Measurements from ENCODE around the gene TTLL3.
A peak's percentile ranks its signal among the peaks of the same experiment; 100 is the strongest.
"Not testable (repeated sequence)": the region's sequence is repeated elsewhere in the genome, so short reads cannot be mapped to it uniquely, and the experiment has no call there.

Gene TTLL3

DNA sequence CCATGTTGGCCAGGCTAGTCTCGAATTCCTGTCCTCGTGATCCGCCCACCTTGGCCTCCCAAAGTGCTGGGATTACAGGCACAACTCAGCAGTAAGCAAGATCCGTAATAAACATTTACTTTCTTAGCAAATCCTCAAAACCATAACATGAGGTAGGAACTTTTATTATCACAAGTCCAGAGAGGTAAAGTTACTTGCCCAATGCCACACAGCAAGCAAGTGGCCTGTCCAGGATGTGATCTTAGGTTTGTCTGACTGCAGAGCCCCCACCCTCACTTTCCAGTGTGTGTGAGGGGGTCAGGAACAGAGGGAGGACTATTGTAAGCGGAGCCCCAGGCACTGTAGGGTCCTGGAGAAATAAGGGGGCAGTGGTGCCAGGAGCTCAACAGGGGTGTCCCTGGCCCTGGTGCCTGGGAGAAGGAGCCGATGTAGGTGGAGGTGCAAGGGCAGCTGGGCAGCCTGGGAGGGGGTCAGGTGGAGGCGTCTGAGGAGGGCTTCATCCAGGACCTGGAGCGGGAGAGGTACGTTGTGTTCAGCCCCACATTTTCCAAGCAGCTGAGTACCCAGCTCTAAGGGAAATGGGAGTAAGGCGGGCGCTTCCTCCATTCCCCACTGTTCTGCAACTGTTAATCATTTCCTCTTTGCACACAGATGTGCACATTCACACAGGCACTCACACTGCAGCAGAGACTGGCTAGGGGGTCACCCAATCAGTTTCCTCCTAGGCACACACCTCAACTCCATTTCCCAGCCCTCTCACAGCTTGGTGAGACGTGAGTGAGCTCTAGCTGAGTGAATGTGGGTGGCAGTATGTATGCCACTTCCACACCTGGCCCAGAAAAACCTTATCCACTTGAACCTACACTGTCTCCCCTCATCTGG is 27.9 kb downstream of the TTLL3 start:
- no peak for DNase-seq (ENCODE audit: low read depth, low spot score)

DNA sequence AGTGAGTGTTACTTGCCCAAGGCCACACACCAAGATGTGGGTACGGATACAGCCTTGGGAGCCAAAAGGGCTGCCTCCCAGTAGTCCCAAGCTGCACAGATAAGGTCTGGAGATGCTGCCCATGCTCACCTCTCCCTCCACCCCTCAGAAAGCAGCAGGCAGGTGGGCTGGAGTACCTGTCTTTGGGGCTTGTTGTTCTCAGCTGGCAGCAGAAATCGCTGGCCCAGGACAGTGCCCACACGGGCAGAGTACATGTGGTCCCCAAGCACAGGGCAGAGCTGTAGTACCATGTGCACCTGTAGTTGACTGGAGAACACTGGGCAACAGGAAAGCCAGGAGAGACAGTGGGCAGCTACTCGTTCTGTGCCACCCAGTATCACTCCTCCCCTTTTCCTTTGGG is 28.8 kb downstream of the TTLL3 start:
- no peak for DNase-seq (ENCODE audit: low read depth, low spot score)

DNA sequence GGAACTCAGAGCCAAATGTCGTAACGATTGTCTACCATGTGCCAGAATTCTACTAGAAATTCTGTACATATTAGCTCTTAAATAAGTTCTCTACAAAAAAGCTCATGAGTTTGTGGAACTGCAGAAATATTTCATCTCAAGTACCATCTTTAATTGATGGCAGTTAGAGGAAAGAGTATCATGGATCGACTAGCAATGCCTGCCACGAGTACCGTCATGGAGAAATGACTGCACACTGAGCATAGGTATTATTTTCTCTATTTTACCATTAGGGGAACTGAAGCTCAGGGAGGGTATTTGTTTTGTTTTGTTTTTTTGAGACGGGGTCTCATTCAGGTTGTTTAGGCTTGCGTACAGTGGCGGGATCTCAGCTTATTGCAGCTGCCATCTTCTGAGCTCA is 31.0 kb downstream of the TTLL3 start:
- DNase-seq (ENCODE audit: low read depth, low spot score): no peak

DNA sequence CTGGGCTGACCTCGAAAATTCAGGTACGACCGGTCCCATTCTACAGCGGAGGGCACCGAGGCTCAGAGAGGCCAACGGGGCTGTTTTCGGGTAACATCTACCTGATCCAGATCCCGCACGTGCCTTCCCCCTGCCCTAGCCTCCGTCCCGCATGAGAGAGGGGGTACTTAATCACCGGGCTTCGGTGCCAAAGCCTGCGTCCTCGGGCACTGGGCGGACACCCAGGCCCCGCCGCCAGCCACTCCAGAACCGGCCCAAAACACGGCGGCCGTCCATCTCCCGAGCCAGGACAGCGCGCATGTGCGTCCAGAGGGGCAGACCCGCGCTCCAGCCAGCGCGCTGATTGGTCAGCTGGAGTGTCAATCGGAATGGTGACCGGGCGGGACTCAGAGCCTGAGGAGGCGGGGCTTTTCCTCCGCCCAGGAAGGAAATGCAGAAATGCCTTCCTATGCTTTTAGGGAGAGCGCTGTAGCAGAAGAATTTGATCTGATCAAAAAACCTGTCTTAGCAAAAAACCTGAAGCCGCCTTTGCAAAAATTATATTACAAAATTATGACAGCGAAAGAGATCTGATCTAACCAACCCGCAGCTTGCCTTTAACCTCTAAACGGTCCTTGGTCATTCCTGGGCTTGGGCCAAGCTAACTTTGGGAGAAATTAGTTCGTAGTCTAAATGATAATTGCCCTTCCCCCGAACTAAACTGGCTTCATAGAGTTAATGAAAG is 33.8 kb downstream of the TTLL3 start, which contains the start of gene RPUSD3:
Gene RPUSD3, minus strand, starts transcription at position 294 of the 724 bp plus-strand sequence. Its CDS starts 18 bp downstream, at position 276.
- DNase-seq (ENCODE audit: low read depth, low spot score): peak; percentile 92

DNA sequence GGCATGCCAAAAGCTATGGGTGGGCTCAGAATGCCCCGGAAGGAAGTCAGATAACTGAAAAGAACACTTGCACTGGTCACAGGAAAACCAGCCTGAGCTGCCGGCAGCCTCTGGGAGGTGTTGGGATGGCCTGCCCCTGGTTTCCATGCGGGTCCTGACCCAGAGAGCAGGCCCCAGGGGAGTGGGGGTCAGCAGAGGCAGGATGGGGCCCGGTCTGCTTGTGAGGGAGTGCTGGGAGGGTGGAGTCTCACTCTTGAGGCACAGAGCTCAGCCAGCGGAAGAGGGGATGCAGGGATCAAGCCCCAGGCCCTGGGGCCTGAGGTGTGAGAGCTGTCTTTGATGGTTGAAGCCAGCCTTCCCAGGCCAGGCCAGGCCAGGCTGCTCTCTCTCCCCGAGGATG is 36.2 kb downstream of the TTLL3 start:
- DNase-seq (ENCODE audit: low read depth, low spot score): no peak

DNA sequence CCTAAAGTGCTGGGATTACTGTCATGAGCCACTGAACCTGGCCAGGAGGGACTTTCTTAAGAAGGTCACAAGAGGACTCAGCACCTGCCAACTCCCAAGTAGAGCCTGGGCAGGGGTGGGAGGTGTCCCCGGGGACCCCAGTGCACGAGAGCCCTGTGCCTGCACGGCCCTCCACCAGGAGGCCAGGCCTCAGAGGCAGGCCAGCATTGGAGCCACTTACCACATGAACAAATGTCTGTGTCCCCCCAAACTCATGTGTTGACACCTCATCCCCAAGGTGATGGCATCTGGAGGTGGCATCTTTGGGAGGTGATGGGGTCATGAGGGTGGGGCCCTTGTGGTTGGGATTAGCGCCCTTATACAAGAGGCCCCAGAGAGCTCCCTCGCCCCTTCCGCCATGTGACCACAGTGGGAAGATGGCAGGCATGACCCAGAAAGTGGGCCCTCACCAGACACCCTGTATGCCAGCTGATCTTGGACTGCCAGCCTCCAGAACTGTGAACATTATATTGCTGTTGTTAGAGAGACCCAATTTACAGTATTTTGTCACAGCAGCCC is 36.9 kb downstream of the TTLL3 start:
- no peak for DNase-seq (ENCODE audit: low read depth, low spot score)

DNA sequence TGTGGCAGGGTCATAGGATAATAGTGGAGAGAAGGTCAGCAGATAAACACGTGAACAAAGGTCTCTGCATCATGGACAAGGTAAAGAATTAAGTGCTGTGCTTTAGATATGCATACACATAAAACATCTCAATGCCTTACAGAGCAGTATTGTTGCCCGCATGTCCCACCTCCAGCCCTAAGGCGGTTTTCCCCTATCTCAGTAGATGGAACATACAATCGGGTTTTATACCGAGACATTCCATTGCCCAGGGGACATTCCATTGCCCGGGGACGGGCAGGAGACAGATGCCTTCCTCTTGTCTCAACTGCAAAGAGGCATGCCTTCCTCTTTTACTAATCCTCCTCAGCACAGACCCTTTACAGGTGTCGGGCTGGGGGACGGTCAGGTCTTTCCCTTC is 37.8 kb downstream of the TTLL3 start:
- DNase-seq (ENCODE audit: low read depth, low spot score): not testable (repeated sequence)

DNA sequence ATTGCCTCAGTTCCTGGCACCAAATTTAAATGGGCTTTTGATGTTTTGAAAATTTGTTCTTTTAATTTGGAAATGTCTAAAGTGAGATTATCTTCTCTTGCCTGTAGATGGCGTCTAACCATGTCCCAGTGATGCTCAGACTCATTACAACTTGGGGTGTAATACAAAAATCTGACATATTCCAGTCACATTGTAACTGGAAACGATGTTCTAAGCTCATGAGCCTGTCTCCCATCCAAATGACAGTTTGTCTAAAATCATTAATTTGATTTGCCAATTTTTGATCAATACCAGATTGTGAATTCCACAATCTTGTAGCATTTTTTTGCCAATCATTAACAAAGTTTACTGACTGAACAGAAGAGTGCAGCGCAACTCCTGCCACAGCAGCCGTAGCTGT is 38.8 kb downstream of the TTLL3 start:
- not testable (repeated sequence) for DNase-seq (ENCODE audit: low read depth, low spot score)

DNA sequence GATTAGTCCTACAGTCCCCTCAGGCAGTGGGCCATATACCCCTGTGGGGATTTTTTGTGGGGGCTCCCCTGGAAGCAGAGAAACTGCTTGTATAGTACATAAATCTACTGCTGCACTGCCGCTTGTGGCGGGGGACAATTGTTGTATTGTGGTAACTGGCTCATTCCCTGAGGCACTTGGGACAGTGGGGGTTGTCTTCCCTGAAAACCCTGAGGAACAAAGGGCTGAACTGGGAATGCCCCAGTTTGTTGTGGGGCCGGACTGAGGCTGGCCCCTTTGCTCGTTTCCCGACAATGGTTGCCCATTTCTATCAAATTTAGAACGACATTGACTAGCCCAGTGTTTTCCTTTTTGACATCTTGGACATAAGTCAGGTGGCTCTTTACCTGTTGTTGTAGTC is 41.3 kb downstream of the TTLL3 start:
- DNase-seq (ENCODE audit: low read depth, low spot score): not testable (repeated sequence)

DNA sequence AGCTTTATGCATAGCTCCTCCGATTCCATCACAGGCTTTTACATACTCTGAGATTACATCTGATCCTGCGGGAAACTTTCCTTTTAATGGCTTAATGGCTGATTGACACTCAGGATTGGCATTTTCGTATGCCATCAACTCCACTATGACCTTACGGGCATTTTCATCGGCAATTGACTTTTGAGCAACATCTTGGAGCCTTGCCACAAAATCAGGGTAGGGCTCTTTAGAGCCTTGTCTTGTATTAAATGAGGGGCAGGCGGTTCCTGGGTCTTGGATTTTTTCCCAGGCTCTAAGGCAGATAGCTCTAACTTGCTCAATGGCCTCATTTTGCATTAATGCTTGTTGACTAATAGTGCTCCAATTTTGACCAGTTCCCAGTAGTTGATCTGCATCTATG is 41.9 kb downstream of the TTLL3 start:
- DNase-seq (ENCODE audit: low read depth, low spot score): not testable (repeated sequence)

DNA sequence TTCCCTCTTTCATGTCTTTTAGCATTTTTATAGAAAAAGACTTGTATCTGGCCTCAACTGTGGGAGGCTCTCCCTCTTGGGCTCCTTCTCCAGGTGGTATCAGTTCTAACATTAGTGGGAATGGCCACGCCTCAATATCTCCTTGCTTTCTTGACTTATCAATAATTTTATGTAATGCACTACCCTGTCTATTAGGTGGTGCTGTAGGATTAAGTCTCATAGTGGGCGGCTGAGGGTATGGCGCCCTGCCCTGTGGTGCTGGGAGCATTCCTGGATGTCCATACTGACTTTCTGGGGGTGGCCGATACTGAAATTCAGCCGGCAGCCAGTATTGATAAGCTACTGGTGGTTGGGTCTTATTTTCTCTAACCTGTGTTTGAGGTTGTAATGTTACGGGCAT is 42.5 kb downstream of the TTLL3 start:
- DNase-seq (ENCODE audit: low read depth, low spot score): no peak

DNA sequence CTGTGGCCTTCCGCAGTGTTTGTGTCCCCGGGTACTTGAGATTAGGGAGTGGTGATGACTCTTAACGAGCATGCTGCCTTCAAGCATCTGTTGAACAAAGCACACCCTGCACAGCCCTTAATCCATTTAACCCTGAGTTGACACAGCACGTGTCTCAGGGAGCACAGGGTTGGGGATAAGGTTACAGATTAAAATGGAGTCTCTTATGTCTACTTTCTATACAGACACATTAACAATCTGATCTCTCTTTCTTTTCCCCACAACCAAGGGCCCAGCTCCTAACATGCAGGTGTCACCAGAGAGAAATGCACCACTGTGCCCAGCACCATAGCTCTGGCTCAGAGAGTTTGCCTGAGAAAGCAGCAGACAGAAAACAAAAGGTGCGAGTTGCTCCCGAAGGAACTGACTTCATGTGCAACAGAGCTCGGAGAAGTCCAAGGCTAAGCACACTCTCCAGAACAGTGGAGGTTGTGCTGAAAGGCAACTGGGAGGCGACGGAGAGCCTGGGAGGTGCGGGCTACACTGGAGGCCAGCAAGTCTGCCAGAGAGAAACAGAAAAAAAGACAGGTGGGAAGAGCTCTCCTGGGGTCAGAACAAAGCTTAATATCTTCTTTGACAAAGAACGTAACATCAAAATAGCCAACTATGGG is 44.4 kb downstream of the TTLL3 start:
- not testable (repeated sequence) for DNase-seq (ENCODE audit: low read depth, low spot score)

DNA sequence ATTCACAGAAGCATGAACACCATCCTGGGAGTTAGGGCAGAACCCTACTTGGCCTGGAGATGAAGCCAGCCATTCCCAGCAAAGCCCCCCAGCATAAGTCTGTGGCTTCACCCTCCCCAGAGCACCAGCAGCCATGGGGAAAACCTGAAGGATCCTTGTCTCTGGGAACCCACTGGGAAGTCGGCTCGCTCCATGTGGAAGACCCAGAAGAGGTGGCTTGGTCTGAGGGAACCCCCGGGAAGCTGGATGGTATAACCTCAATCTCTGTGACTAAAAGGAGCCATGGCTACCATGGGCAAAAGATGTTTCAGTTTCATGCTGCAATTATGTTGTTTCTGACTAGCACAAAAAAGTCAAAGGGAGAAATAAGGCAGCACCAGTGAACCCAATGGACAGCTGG is 45.5 kb downstream of the TTLL3 start:
- no peak for DNase-seq (ENCODE audit: low read depth, low spot score)

DNA sequence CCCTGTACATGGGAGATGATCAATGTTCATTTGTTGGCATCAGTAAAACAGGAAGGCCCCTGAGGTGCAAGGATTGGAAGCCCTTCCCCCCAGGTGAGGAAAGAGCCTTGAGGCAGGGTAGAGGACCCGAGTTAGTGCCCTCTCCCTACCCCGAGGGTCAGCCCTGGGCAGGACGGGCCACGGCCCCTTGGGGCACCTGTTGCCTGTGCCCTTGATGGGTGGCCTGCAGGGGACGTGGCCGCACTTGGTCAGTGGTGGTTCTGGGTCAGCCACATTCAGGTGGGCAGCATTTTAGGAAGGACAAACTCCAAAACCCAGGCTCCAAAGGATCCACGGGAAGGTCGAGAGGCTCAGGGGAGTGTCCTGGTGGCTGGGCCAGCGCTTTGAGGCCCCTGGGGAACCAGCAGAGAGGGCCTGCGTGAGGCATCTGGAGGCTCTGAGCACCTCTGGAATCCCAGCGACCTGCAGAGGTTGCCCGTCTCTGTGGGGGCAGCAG is 49.5 kb downstream of the TTLL3 start:
- no peak for DNase-seq (ENCODE audit: low read depth, low spot score)

DNA sequence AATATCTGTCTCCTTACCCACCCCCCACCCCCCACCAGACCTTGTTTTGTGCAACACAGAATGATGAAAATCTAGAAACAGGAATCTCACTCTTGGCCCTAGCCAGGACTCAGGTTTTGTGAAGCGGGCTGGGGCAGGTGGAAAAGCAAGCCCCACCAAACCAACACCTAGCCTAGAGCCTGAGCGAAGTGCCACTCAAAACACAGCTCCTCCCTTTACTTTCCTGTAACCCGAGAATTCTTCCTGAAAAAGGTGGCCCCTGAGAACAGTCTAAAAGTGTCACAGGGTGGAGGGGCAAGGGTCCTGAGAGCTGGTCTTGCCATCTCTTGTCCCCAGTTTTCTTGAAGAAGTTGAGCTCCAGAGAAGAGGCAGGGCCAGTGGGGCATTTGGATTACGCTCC is 51.1 kb downstream of the TTLL3 start:
- DNase-seq (ENCODE audit: low read depth, low spot score): no peak

DNA sequence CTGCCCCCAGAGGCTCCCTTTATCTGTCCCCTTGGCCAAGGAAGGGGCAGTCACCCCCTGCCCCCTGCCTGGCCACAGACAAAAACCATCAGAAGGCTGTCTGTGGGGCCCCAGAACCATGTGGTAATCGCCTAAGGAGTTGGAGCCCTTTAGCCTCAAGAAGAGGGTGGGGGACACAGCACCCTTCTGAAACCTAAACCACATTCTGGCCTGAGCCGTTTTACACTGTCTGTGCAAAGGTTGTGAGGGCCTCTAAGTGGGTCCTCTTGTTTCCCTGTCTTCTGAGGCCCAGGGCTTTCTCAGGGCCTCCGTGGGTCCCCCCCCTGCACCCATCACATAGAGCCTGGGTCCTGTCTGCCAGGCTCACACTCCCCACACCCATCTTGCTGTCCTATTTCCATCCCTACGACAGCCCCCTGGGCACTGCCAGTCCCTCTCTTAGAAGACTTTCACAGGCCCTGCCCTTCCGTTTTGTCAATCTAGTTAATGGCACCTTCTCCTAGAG is 51.6 kb downstream of the TTLL3 start:
- DNase-seq (ENCODE audit: low read depth, low spot score): no peak

DNA sequence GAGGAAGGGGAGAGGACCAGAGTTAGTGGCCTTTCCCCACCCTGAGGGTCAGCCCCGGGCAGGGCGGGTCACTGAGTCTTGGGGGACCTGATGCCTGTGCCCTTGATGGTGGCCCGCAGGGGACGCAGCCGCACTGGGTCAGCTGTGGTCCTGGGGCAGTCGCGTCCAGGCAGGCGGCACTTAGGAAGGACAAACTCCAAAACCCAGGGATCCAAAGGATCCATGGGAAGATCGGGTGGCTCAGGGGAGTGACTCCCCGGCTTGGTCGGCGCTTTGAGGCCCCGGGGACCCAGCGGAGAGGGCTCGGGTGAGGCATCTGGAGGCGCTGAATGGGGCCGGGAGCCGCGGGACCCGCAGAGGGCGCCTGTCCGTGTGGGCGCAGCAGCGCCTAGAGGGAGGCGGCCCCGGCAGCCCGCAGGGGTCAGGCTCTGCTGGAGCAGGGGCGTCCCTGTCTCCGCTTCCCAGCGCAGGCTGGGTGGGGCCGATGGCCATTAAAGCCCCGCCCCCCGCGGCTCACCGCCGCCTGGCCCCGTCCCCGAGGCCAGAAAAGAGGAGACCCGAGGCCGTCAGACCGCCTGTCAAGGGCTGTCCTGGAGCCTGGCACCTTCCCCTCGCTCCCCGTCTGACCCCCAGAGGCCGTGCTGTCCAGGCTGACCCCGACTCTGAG is 52.5 kb downstream of the TTLL3 start:
- DNase-seq (ENCODE audit: low read depth, low spot score): no peak

DNA sequence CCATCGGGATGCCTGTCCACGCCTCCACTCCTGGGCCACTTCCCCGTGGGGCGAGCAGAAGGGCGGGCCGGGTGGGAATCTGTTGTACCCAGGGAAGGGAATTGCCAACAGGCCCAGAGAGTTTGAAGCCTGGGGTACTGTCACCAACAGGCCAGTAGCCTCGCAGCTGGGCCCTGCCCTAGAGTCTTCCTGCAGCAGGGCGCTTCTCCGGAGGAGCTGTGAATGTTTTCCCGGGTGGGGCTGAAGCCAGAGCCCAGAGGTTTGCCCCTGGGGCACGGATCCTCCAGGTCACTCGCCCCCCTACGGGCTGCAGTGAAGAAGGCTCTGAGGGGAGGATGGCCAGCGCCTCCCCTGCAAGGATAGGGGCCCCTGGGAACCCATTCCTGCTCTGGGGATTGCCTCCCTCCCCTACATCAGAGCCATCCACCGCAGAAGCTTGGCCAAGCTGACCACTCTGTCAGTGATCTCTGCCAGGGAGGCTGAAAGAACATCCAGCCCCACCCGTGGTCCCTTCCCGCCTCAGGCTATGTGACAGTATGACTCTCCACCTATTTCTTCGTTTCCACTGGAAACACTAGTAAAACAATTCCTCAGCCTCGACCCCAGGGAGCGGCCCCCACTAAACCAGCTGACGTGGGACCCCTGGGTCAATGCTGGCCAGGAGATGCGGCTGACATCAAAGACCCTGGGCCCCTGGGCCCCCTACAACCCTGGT is 53.2 kb downstream of the TTLL3 start:
- no peak for DNase-seq (ENCODE audit: low read depth, low spot score)

DNA sequence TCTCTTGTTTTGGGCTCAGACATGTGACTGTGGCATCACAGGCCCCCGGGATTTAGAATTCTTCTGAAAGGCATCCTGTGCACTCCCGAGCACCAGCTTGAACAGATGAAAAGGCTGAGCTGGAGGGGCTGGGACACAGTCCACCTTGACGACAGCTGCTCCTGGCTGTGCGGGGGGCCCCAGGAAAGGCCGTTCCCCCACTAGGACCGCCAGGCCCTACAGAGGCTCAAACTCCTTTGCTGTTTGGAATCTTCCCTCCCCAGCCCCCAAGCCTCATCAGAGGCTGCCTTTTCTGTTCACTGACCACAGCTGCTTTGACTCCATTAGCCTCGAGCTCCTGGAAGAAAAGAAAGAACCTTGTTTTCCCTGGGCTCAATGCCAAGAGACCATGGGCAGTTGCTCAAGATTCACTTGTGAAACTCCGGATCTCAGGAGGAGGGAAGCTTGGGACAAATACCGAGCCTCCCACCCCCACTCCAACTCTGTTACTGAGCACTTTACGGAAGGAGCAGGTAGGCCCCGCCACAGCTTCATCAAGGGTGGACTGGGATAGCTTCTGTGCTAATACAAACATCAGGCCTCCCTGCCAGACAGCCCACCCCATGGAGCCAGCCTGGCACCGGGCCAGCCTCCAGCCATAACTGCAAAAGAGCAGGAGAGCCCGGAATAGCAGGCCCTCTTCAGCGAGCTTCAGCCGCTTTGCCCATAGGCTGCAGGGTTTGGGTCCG is 54.3 kb downstream of the TTLL3 start:
- no peak for DNase-seq (ENCODE audit: low read depth, low spot score)
